Stimulated activated naive CD8-positive, alpha-beta T cell treated with anti-CD3 and anti-CD28 coated beads, Interleukin-15, Interleukin-2, amounts not matched to agents 100 ng/mL and 50 ng/mL, for 24 hours (primary cell): Measurements from ENCODE around the gene SLC5A10.
"Not testable (repeated sequence)": the region's sequence is repeated elsewhere in the genome, so short reads cannot be mapped to it uniquely, and the experiment has no call there.

Source experiments
- H3K27ac Mint-ChIP-seq: one replicate; pipeline ENCODE4 v1.8.0; 2021; ENCODE audit warnings: mild to moderate bottlenecking, mixed read lengths
- H3K27me3 Mint-ChIP-seq: one replicate; pipeline ENCODE4 v1.8.0; 2021; ENCODE audit warnings: mixed read lengths
- H3K36me3 Mint-ChIP-seq: one replicate; pipeline ENCODE4 v1.8.0; 2021; ENCODE audit warnings: low read depth, mixed read lengths
- H3K4me1 Mint-ChIP-seq: one replicate; pipeline ENCODE4 v1.8.0; 2021; ENCODE audit warnings: low read depth, mixed read lengths
- H3K4me3 Mint-ChIP-seq: one replicate; pipeline ENCODE4 v1.8.0; 2021; ENCODE audit warnings: mild to moderate bottlenecking, mixed read lengths
- H3K9me3 Mint-ChIP-seq: one replicate; pipeline ENCODE4 v1.8.0; 2021; ENCODE audit warnings: mixed read lengths

The SLC5A10 gene

GRCh38 chr17:18956021-18956420, 4.1 kb downstream of the SLC5A10 start:
- H3K4me3 Mint-ChIP-seq, H3K27ac Mint-ChIP-seq, H3K9me3 Mint-ChIP-seq, H3K36me3 Mint-ChIP-seq, H3K27me3 Mint-ChIP-seq: not testable (repeated sequence)
- peaks cover 24% of the 10 kb centered on the region for H3K4me1 Mint-ChIP-seq

- H3K4me3 Mint-ChIP-seq: no peak overlapping the region
- no peak overlapping the region for H3K27ac Mint-ChIP-seq
- H3K4me1 Mint-ChIP-seq: peaks cover 29% of the 10 kb centered on the region
- H3K36me3 Mint-ChIP-seq: no peaks in the 10 kb centered on the region
- no peaks in the 10 kb centered on the region for H3K27me3 Mint-ChIP-seq
- no peaks in the 10 kb centered on the region for H3K9me3 Mint-ChIP-seq
Measured at GRCh38 chr17:18956581-18956980, 4.6 kb downstream of the SLC5A10 start.

GRCh38 chr17:18957831-18958230, 5.9 kb downstream of the SLC5A10 start:
- Mint-ChIP-seq H3K9me3 (no peaks in the 10 kb centered on the region), H3K4me3 (no peak overlapping the region), H3K4me1 (peaks cover 41% of the 10 kb centered on the region), H3K36me3 (no peaks in the 10 kb centered on the region), H3K27me3 (no peaks in the 10 kb centered on the region), H3K27ac (no peak overlapping the region)

GRCh38 chr17:18958611-18959010, 6.6 kb downstream of the SLC5A10 start:
- Mint-ChIP-seq H3K4me3 (no peak overlapping the region), H3K36me3 (no peaks in the 10 kb centered on the region), H3K27me3 (no peaks in the 10 kb centered on the region), H3K9me3 (no peaks in the 10 kb centered on the region), H3K4me1 (peaks cover 45% of the 10 kb centered on the region), H3K27ac (no peak overlapping the region)

GRCh38 chr17:18959071-18959844, 7.3 kb downstream of the SLC5A10 start:
- Mint-ChIP-seq H3K27ac (no peak overlapping the region), H3K9me3 (no peaks in the 10 kb centered on the region), H3K4me3 (no peak overlapping the region), H3K27me3 (no peaks in the 10 kb centered on the region), H3K36me3 (no peaks in the 10 kb centered on the region), H3K4me1 (peaks cover 44% of the 10 kb centered on the region)

- Mint-ChIP-seq H3K27me3 (no peaks in the 10 kb centered on the region), H3K27ac (no peak overlapping the region), H3K4me3 (no peak overlapping the region), H3K4me1 (peaks cover 41% of the 10 kb centered on the region), H3K9me3 (no peaks in the 10 kb centered on the region), H3K36me3 (no peaks in the 10 kb centered on the region)
Measured at GRCh38 chr17:18959845-18960240, 7.9 kb downstream of the SLC5A10 start.

GRCh38 chr17:18960241-18960665, 8.3 kb downstream of the SLC5A10 start:
- H3K4me3 Mint-ChIP-seq: no peak overlapping the region
- peaks cover 38% of the 10 kb centered on the region for H3K4me1 Mint-ChIP-seq
- H3K27ac Mint-ChIP-seq: no peak overlapping the region
- H3K27me3 Mint-ChIP-seq: no peaks in the 10 kb centered on the region
- no peaks in the 10 kb centered on the region for H3K36me3 Mint-ChIP-seq
- H3K9me3 Mint-ChIP-seq: no peaks in the 10 kb centered on the region

GRCh38 chr17:18960803-18961511, 9.0 kb downstream of the SLC5A10 start:
- H3K27me3 Mint-ChIP-seq: no peaks in the 10 kb centered on the region
- H3K4me3 Mint-ChIP-seq: no peak overlapping the region
- no peaks in the 10 kb centered on the region for H3K36me3 Mint-ChIP-seq
- H3K9me3 Mint-ChIP-seq: no peaks in the 10 kb centered on the region
- peaks cover 33% of the 10 kb centered on the region for H3K4me1 Mint-ChIP-seq
- no peak overlapping the region for H3K27ac Mint-ChIP-seq

- H3K9me3 Mint-ChIP-seq: no peaks in the 10 kb centered on the region
- H3K27me3 Mint-ChIP-seq: no peaks in the 10 kb centered on the region
- H3K4me3 Mint-ChIP-seq: no peak overlapping the region
- no peaks in the 10 kb centered on the region for H3K36me3 Mint-ChIP-seq
- H3K27ac Mint-ChIP-seq: peak overlapping the region; percentile 83
- H3K4me1 Mint-ChIP-seq: peaks cover 27% of the 10 kb centered on the region
Measured at GRCh38 chr17:18961634-18962493, 9.9 kb downstream of the SLC5A10 start.

GRCh38 chr17:18962494-18962815, 10.5 kb downstream of the SLC5A10 start:
- H3K27ac Mint-ChIP-seq: peak overlapping the region; percentile 83
- peak overlapping the region; percentile 20 for H3K4me3 Mint-ChIP-seq
- H3K4me1 Mint-ChIP-seq: peaks cover 26% of the 10 kb centered on the region
- no peaks in the 10 kb centered on the region for H3K27me3 Mint-ChIP-seq
- no peaks in the 10 kb centered on the region for H3K36me3 Mint-ChIP-seq
- no peaks in the 10 kb centered on the region for H3K9me3 Mint-ChIP-seq

GRCh38 chr17:18963126-18964017, 11.4 kb downstream of the SLC5A10 start:
- Mint-ChIP-seq H3K9me3 (no peaks in the 10 kb centered on the region), H3K4me3 (no peak overlapping the region), H3K36me3 (no peaks in the 10 kb centered on the region), H3K27ac (no peak overlapping the region), H3K4me1 (peaks cover 26% of the 10 kb centered on the region), H3K27me3 (no peaks in the 10 kb centered on the region)

GRCh38 chr17:18964018-18964351, 12.0 kb downstream of the SLC5A10 start:
- H3K9me3 Mint-ChIP-seq: no peaks in the 10 kb centered on the region
- no peak overlapping the region for H3K4me3 Mint-ChIP-seq
- H3K4me1 Mint-ChIP-seq: peaks cover 26% of the 10 kb centered on the region
- H3K36me3 Mint-ChIP-seq: no peaks in the 10 kb centered on the region
- H3K27me3 Mint-ChIP-seq: no peaks in the 10 kb centered on the region
- H3K27ac Mint-ChIP-seq: no peak overlapping the region

- no peak overlapping the region for H3K4me3 Mint-ChIP-seq
Measured at GRCh38 chr17:18964550-18964949, 12.6 kb downstream of the SLC5A10 start.

GRCh38 chr17:18965530-18966236, 13.7 kb downstream of the SLC5A10 start:
- Mint-ChIP-seq H3K27me3 (no peaks in the 10 kb centered on the region), H3K4me1 (peaks cover 34% of the 10 kb centered on the region), H3K4me3 (no peak overlapping the region), H3K9me3 (no peaks in the 10 kb centered on the region), H3K36me3 (peaks cover 5% of the 10 kb centered on the region), H3K27ac (no peak overlapping the region)

More at GRCh38 chr17:18964550-18964949, 12.6 kb downstream of the SLC5A10 start:
- Mint-ChIP-seq H3K27ac (no peak overlapping the region), H3K36me3 (no peaks in the 10 kb centered on the region), H3K4me1 (peaks cover 30% of the 10 kb centered on the region), H3K9me3 (no peaks in the 10 kb centered on the region), H3K27me3 (no peaks in the 10 kb centered on the region)
